MM.1S (cell line): ENCODE measurements around the gene DENND1A.

Source experiments
- DNase-seq: peaks from one replicate; pipeline ENCODE4 v3.0.0-alpha.2; 2015
- H2AFZ ChIP-seq: fragments of 300-600 bp; sonication (generic); 2 replicates; pipeline ENCODE4 v1.6.0; 2016; ENCODE audit warnings: antibody characterized with exemption, low read length
- H3F3A ChIP-seq: fragments of 300-600 bp; sonication (generic); 2 replicates; pipeline ENCODE4 v1.6.1; 2016; ENCODE audit warnings: mild to moderate bottlenecking, antibody characterized with exemption, low read length, moderate library complexity, mixed read lengths; ENCODE audit not compliant: insufficient read depth
- H3K27ac ChIP-seq: fragments of 300-600 bp; sonication (generic); 2 replicates; pipeline ENCODE4 v1.5.1; 2016; ENCODE audit warnings: mild to moderate bottlenecking, low read length
- H3K27me3 ChIP-seq: fragments of 300-600 bp; sonication (generic); replicated peaks from 2 replicates; pipeline ENCODE4 v1.6.0; 2016; ENCODE audit warnings: low read length; ENCODE audit not compliant: insufficient read depth
- H3K36me3 ChIP-seq: fragments of 300-600 bp; sonication (generic); replicated peaks from 2 replicates; pipeline ENCODE4 v1.6.1; 2016; ENCODE audit warnings: mild to moderate bottlenecking, low read length, mixed read lengths; ENCODE audit not compliant: insufficient read depth
- H3K4me1 ChIP-seq: fragments of 300-600 bp; sonication (generic); 2 replicates; pipeline ENCODE4 v1.6.1; 2016; ENCODE audit warnings: low read length, mixed read lengths
- H3K4me2 ChIP-seq: fragments of 300-600 bp; sonication (generic); 2 replicates; pipeline ENCODE4 v1.6.0; 2016; ENCODE audit warnings: low read depth, low read length
- H3K4me3 ChIP-seq: fragments of 300-600 bp; sonication (generic); 2 replicates; pipeline ENCODE4 v1.5.1; 2016; ENCODE audit warnings: low read length, mixed read lengths
- H3K79me2 ChIP-seq: fragments of 300-600 bp; sonication (generic); 2 replicates; pipeline ENCODE4 v1.6.1; 2016; ENCODE audit warnings: mixed run types, low read length, mixed read lengths
- H3K9ac ChIP-seq: fragments of 300-600 bp; sonication (generic); 2 replicates; pipeline ENCODE4 v1.6.1; 2016; ENCODE audit warnings: low read length, mixed read lengths
- H3K9me2 ChIP-seq: fragments of 300-600 bp; sonication (generic); replicated peaks from 2 replicates; pipeline ENCODE4 v1.6.1; 2016; ENCODE audit warnings: mild to moderate bottlenecking, low read length, mixed read lengths; ENCODE audit not compliant: insufficient read depth
- H3K9me3 ChIP-seq: fragments of 300-600 bp; sonication (generic); replicated peaks from 2 replicates; pipeline ENCODE4 v1.6.1; 2016; ENCODE audit warnings: mild to moderate bottlenecking, low read length, mixed read lengths; ENCODE audit not compliant: insufficient read depth
- H4K20me1 ChIP-seq: fragments of 300-600 bp; sonication (generic); 2 replicates; pipeline ENCODE4 v1.6.1; 2016; ENCODE audit warnings: mild to moderate bottlenecking, low read length, moderate library complexity, mixed read lengths; ENCODE audit not compliant: insufficient read depth
- EZH2 ChIP-seq: fragments of 300-600 bp; sonication (generic); optimal IDR thresholded peaks from 2 replicates; pipeline ENCODE3; 2017; ENCODE audit warnings: low read depth, mild to moderate bottlenecking, antibody characterized with exemption, low read length, mixed read lengths
- EZH2phosphoT487 ChIP-seq: fragments of 300-600 bp; sonication (generic); IDR thresholded peaks from 2 replicates; pipeline ENCODE4 v1.6.1; 2018; ENCODE audit warnings: antibody characterized with exemption, low read length
- TF ChIP-seq, protein P1 (sequence below): fragments of 300-600 bp; sonication (generic); IDR thresholded peaks from 2 replicates; pipeline ENCODE4 v1.5.1; 2016; ENCODE audit warnings: antibody characterized with exemption, low read length, mixed read lengths

The DENND1A gene

GRCh38 chr9:123727332-123727731 is 202.6 kb downstream of the DENND1A start:
- H3K27ac ChIP-seq = no peak overlapping the region
- DNase-seq = no peak
- no peaks in the 10 kb centered on the region for H4K20me1 ChIP-seq
- H3K4me2 ChIP-seq = no peak overlapping the region
- H3F3A ChIP-seq = no peaks in the 10 kb centered on the region
- no peaks in the 10 kb centered on the region for H3K9me2 ChIP-seq
- no peak overlapping the region for H2AFZ ChIP-seq
- H3K4me1 ChIP-seq = no peaks in the 10 kb centered on the region
- no peaks in the 10 kb centered on the region for H3K9me3 ChIP-seq
- no peaks in the 10 kb centered on the region for H3K36me3 ChIP-seq
- H3K9ac ChIP-seq = no peak overlapping the region
- no peaks in the 10 kb centered on the region for H3K79me2 ChIP-seq
- TF ChIP-seq, protein P1, sequence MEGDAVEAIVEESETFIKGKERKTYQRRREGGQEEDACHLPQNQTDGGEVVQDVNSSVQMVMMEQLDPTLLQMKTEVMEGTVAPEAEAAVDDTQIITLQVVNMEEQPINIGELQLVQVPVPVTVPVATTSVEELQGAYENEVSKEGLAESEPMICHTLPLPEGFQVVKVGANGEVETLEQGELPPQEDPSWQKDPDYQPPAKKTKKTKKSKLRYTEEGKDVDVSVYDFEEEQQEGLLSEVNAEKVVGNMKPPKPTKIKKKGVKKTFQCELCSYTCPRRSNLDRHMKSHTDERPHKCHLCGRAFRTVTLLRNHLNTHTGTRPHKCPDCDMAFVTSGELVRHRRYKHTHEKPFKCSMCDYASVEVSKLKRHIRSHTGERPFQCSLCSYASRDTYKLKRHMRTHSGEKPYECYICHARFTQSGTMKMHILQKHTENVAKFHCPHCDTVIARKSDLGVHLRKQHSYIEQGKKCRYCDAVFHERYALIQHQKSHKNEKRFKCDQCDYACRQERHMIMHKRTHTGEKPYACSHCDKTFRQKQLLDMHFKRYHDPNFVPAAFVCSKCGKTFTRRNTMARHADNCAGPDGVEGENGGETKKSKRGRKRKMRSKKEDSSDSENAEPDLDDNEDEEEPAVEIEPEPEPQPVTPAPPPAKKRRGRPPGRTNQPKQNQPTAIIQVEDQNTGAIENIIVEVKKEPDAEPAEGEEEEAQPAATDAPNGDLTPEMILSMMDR = no peak
- no peak for TF ChIP-seq EZH2
- no peak for TF ChIP-seq EZH2phosphoT487
- no peaks in the 10 kb centered on the region for H3K27me3 ChIP-seq
- no peak overlapping the region for H3K4me3 ChIP-seq

DNA sequence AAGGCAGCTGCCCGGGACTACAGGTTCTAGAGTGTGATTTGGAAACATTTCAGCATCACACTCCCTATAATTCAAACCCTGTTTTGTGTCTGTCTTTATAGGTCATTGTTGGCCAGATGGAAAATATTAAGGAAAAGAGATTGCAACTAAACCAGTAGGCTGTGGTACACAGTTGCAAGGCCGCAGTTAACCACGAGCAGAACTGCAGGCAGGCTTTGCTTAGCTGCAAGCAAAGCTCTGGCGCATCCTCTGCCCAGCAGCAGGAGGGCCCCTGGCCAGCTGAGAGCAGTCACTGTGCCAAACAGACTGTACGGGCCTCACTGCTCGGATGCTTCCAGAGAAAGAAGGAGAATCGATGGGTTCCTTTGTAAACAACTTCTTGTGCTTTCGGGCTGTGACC is 204.5 kb downstream of the DENND1A start:
- no peaks in the 10 kb centered on the region for H3K9me3 ChIP-seq
- DNase-seq = no peak
- TF ChIP-seq EZH2phosphoT487 (no peak), EZH2 (no peak)
- TF ChIP-seq, protein P1 = no peak
- no peak overlapping the region for H3K4me2 ChIP-seq
- H3K4me1 ChIP-seq = no peaks in the 10 kb centered on the region
- H3K9ac ChIP-seq = no peak overlapping the region
- no peak overlapping the region for H3K4me3 ChIP-seq
- H3F3A ChIP-seq = no peaks in the 10 kb centered on the region
- no peaks in the 10 kb centered on the region for H3K9me2 ChIP-seq
- H3K36me3 ChIP-seq = no peaks in the 10 kb centered on the region
- no peaks in the 10 kb centered on the region for H3K27me3 ChIP-seq
- H4K20me1 ChIP-seq = no peaks in the 10 kb centered on the region
- H2AFZ ChIP-seq = no peak overlapping the region
- H3K79me2 ChIP-seq = no peaks in the 10 kb centered on the region
- no peak overlapping the region for H3K27ac ChIP-seq

- TF ChIP-seq EZH2 = no peak
- TF ChIP-seq, protein P1 = peak; percentile 15; the same call in 1 of the 2 replicates
- Histone ChIP-seq H3K4me3 (no peak overlapping the region), H3K9me3 (no peaks in the 10 kb centered on the region), H3F3A (no peaks in the 10 kb centered on the region), H4K20me1 (no peaks in the 10 kb centered on the region), H2AFZ (no peak overlapping the region), H3K9ac (no peak overlapping the region), H3K4me1 (no peaks in the 10 kb centered on the region), H3K27ac (no peak overlapping the region), H3K9me2 (no peaks in the 10 kb centered on the region), H3K36me3 (no peaks in the 10 kb centered on the region), H3K79me2 (no peaks in the 10 kb centered on the region), H3K27me3 (no peaks in the 10 kb centered on the region), H3K4me2 (no peak overlapping the region)
- peak; percentile 26 for DNase-seq
These were observed 205.6 kb downstream of the DENND1A start for GRCh38 chr9:123724211-123724796.
